Neural crest cell (in vitro differentiated cells): ENCODE results near the gene RAB25. TPM values are rescaled to one million over a fixed set of nuclear protein-coding genes. Genes with fewer than 3 reads are reported as not detected.

Experiments used
- DNase-seq: peaks from one replicate; pipeline ENCODE4 v3.0.0; 2021; ENCODE audit warnings: low read depth, mixed read lengths, low spot score
- H3K27ac Mint-ChIP-seq: one replicate; pipeline ENCODE4 v1.8.0; 2021; ENCODE audit warnings: mild to moderate bottlenecking, mixed read lengths; ENCODE audit not compliant: unreplicated experiment
- H3K27me3 Mint-ChIP-seq: 2 replicates; pipeline ENCODE4 v1.8.0; 2021; ENCODE audit warnings: low read depth, mild to moderate bottlenecking, mixed read lengths
- H3K36me3 Mint-ChIP-seq: 2 replicates; pipeline ENCODE4 v1.8.0; 2021; ENCODE audit warnings: low read depth, mild to moderate bottlenecking, mixed read lengths
- H3K4me1 Mint-ChIP-seq: 2 replicates; pipeline ENCODE4 v1.8.0; 2021; ENCODE audit warnings: mixed read lengths
- H3K4me3 Mint-ChIP-seq: one replicate; pipeline ENCODE4 v1.8.0; 2021; ENCODE audit warnings: mild to moderate bottlenecking, mixed read lengths
- H3K9me3 Mint-ChIP-seq: 2 replicates; pipeline ENCODE4 v1.8.0; 2021; ENCODE audit warnings: mixed read lengths
- total RNA-seq: library from RNA; stranded (reverse); gene quantifications from 2 replicates; pipeline ENCODE4 v1.2.1, GENCODE V29; 2021
- TF ChIP-seq, protein P1 (sequence below): fragments of 200-600 bp; sonication (generic); conservative IDR thresholded peaks from 2 replicates; pipeline ENCODE4 v1.5.0; 2021; ENCODE audit warnings: antibody characterized with exemption, mild to moderate bottlenecking

Gene RAB25
- total RNA-seq, 1 donor from 2014 or later = not detected

DNA sequence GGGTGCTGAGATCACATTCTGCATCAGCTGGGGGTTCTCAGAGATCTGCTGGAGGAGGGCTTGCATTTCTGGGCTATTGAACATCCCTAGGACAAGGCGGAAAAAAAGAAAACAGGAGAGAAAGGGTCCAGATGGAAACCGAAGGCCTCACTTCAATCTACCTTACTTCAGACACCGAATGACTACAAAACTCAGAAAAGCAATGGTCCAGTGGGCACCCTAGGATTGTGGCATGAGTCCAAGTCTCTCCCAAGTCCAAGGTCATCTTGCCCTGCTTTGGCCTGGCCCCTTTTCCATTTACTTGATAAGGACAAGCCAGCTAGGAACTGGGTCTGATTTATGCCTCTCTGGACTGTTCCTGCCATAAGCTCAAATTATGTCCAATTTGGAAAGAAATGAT is 18.1 kb upstream of the RAB25 start:
- TF ChIP-seq, protein P1, sequence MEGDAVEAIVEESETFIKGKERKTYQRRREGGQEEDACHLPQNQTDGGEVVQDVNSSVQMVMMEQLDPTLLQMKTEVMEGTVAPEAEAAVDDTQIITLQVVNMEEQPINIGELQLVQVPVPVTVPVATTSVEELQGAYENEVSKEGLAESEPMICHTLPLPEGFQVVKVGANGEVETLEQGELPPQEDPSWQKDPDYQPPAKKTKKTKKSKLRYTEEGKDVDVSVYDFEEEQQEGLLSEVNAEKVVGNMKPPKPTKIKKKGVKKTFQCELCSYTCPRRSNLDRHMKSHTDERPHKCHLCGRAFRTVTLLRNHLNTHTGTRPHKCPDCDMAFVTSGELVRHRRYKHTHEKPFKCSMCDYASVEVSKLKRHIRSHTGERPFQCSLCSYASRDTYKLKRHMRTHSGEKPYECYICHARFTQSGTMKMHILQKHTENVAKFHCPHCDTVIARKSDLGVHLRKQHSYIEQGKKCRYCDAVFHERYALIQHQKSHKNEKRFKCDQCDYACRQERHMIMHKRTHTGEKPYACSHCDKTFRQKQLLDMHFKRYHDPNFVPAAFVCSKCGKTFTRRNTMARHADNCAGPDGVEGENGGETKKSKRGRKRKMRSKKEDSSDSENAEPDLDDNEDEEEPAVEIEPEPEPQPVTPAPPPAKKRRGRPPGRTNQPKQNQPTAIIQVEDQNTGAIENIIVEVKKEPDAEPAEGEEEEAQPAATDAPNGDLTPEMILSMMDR = no peak
- Mint-ChIP-seq H3K9me3 (no peaks in the 10 kb centered on the region), H3K27ac (no peak overlapping the region), H3K27me3 (no peaks in the 10 kb centered on the region), H3K4me3 (no peak overlapping the region), H3K36me3 (peaks cover 21% of the 10 kb centered on the region), H3K4me1 (no peaks in the 10 kb centered on the region)
- no peak for DNase-seq

DNA sequence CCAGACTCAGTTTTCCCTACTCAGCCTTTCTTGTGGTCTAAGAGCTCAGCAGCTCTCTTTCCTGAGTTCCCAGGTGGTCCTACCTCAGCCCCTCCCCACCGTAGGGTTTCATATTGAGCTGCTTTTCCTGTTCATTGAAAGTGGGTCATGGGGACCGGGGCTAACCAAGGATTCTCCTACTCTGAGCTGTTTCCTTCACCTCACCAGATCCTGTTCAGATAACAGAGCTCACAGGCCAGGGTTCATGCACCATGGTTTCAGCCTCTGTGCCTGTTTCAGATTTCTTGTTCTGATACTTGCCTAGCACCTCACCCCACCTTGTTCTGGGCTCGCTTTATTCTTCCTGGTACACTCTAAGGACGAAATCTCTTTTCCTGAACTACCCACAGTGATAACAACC is 15.9 kb upstream of the RAB25 start:
- TF ChIP-seq, protein P1 = no peak
- no peak for DNase-seq
- H3K4me1 Mint-ChIP-seq = no peaks in the 10 kb centered on the region
- H3K27ac Mint-ChIP-seq = no peak overlapping the region
- no peak overlapping the region for H3K4me3 Mint-ChIP-seq
- peaks cover 18% of the 10 kb centered on the region for H3K36me3 Mint-ChIP-seq
- no peaks in the 10 kb centered on the region for H3K27me3 Mint-ChIP-seq
- H3K9me3 Mint-ChIP-seq = no peaks in the 10 kb centered on the region

DNA sequence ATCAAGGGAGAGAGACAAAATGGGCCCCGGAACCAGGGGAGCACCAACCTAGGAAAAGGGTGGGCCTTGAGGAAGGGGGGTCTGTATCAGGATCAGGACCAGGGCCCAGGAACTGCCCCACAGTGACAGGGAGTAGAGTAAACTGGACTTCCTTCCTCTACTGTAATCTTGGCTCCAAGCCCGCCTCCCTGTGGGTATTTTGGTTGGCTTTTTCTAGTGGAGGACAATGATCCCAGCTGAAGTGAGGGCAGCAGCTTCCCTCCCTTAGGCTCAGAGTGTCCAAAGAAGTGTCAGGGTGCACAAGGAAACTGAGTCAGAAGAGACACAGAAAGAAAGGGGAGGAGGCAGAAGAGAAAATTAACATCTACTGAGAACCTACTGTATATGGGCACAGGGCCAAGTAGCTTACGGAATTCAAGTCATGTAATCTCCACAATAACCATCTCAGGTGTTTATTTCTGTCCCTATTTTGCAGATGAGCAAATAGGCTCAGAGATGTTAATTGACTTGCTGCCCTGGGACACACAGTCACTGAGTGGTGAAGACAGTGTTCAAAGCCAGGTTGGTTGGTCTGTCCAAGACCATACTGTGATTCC is 12.2 kb upstream of the RAB25 start:
- DNase-seq = no peak
- Mint-ChIP-seq H3K36me3 (peaks cover 5% of the 10 kb centered on the region), H3K27ac (no peak overlapping the region)

DNA sequence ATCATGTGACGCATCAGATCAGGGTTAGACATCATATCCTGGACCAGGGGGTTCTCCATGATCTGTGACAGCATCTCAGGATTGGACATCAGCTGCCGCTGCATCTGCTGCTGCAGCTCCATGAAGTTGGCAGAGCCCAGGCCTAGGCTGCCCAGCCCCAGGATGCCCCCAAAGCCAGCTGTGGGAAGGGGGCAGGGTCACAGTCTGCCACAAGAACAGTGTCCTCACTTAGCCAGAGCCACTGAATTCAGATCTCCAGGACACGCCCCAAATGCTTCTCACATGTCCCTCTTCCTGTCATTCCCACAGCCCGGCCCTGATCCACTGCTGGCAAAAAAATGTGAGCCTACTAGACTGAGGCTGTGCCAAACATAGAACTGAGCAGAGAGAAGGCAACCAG is 10.6 kb upstream of the RAB25 start:
- TF ChIP-seq, protein P1 = no peak
- Mint-ChIP-seq H3K4me1 (peaks cover 29% of the 10 kb centered on the region), H3K4me3 (peak overlapping the region; percentile 76), H3K36me3 (no peaks in the 10 kb centered on the region), H3K9me3 (no peaks in the 10 kb centered on the region), H3K27me3 (peaks cover 2% of the 10 kb centered on the region), H3K27ac (no peak overlapping the region)
- no peak for DNase-seq

More for the DNA sequence above, 12.2 kb upstream of the RAB25 start:
- Mint-ChIP-seq H3K27me3 (no peaks in the 10 kb centered on the region), H3K4me3 (peak overlapping the region; percentile 32), H3K9me3 (no peaks in the 10 kb centered on the region), H3K4me1 (peaks cover 18% of the 10 kb centered on the region)
- TF ChIP-seq, protein P1 = no peak

DNA sequence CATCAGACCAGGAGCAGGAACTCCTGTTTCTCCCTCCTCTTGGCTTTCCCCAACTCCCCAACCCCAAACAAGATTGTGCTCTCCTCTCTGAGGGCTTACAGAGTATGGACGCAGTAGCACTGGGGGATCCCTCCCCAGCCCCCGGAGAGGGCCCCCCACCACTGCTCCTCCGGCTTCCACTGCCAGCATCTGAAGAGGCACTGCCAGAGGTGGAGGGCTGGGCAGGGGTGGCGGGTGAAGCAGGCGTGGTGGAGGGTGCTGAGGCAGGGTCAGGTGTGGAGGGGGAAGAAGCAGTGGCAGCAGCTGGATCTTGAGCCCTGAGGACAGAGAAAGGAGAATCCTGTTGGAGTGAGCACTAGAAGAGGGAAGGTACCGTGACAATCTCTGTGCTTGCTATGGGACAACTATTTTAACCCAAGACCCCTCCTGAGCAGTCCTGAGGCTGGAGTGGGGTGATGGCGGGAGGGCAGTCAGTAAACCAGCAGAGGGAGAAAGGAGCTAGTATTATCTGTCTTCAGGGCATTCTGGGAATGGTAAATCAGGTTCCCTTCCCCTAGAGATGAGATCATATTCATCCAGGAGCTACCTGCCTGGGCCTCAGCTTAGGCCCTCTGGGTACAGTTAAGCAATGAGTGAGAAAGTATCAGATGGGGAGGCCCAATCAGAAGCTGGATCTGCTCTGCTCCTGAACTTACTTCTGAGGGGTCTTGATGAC is 9.8 kb upstream of the RAB25 start:
- no peaks in the 10 kb centered on the region for H3K36me3 Mint-ChIP-seq
- H3K9me3 Mint-ChIP-seq = no peaks in the 10 kb centered on the region
- peak overlapping the region; percentile 76 for H3K4me3 Mint-ChIP-seq
- TF ChIP-seq, protein P1 = no peak
- peaks cover 2% of the 10 kb centered on the region for H3K27me3 Mint-ChIP-seq
- DNase-seq = no peak
- H3K27ac Mint-ChIP-seq = no peak overlapping the region
- H3K4me1 Mint-ChIP-seq = peaks cover 37% of the 10 kb centered on the region
